A549 treated with GW870086 at 1 μM for 4 hours (cell line): Measurements from ENCODE around the gene AKT1S1. TPM values are rescaled to one million over a fixed set of nuclear protein-coding genes. Genes with fewer than 3 reads are reported as not detected.

Experiments
- total RNA-seq: library from RNA; stranded (reverse); fragments of 200-300 nt; extraction: Qiagen RNA extraction; gene quantifications from 5 replicates; pipeline ENCODE4 v1.2.3, GENCODE V29; 2022; ENCODE audit warnings: low read depth

AKT1S1 gene
- 69.2 to 117 TPM (median 106 TPM) in 5 replicates for total RNA-seq

DNA sequence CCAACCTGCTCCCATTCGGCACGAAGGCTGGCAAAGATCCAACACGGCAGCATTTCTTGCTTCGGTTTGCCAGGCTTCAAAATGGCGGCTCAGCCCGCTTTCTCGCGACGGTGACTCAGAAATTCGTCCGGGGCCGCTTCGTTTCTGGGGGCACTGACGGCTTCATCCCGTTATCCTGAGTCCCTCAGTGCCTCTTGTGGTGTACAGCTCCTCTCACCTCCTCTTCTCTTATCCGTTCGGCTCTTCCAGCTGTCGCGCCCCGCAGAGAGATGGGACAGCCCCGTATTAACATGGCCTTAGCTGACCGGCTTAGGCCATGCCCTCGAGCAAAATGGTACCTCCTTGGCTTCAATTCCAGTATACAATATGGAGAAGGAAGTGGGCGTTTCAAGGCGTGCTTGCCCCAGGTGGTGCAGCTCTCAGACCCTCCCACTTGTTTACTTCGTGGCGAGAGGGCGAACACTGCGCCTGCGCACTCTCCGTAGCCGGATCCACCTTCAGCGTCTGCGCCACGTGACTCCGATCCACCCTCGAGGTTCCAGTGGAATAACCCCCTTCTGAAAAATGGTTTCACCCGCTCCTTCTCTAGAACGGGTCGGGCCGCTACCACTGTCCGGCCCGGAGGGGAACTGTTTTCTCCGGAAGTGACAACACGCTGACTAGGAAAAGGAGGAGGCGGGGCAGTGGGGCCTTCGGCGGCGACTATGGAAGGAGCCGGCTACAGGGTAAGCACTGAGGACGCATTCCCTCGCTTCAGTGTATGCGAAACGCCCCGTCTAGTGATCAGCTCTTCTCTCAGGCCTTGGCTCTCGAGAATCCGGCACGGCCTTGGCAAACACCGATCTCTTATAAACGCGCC lies at the start of gene AKT1S1, which contains the start of gene TBC1D17:
Gene AKT1S1, minus strand, starts transcription at position 336 of the 859 bp plus-strand sequence. CDS start 4,060 bp downstream, outside the sequence.
Gene TBC1D17, plus strand, starts transcription at position 683 of the 859 bp plus-strand sequence. Its CDS starts 22 bp downstream, at position 705.

DNA sequence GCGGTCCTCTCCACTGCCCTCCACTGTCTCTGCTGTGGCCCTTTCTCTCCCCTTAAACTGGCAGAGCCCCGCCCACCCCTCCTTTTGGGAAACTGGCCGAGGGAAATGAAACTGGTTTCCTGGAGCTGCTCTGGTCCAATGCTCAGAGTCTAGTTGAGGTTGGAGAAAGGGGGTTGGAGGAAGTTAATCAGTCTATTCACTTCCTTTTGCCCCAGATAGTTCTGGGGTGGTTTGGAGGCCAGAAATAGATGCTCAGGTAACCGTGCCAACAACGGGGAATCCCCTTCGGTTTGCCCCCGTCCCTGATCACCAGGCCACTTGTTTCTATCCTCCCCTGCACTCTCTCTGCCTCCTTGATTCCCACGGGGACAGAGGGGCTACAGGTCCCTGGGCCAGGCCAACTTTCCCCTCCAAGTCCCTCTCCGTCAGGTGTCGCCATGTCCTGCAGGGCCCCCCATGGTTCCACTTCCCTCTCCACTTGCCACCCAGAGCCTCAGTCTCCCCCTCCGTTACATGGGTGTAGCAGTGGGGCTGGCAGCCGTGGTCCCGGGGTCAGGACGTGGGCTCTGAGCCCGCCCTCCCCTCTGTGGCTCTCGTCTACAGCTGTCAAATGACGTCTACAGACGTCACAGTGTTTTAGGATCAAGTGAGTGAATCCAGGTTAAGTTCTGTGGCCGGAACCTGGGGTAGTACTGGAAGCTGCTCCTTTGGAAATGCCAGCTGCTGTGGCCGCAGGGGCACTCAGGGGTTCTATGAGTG lies 19.9 kb upstream of the AKT1S1 start, which contains the start of gene IL4I1:
Gene IL4I1, minus strand, starts transcription at position 25 of the 759 bp plus-strand sequence. CDS start 727 bp downstream, outside the sequence.

DNA sequence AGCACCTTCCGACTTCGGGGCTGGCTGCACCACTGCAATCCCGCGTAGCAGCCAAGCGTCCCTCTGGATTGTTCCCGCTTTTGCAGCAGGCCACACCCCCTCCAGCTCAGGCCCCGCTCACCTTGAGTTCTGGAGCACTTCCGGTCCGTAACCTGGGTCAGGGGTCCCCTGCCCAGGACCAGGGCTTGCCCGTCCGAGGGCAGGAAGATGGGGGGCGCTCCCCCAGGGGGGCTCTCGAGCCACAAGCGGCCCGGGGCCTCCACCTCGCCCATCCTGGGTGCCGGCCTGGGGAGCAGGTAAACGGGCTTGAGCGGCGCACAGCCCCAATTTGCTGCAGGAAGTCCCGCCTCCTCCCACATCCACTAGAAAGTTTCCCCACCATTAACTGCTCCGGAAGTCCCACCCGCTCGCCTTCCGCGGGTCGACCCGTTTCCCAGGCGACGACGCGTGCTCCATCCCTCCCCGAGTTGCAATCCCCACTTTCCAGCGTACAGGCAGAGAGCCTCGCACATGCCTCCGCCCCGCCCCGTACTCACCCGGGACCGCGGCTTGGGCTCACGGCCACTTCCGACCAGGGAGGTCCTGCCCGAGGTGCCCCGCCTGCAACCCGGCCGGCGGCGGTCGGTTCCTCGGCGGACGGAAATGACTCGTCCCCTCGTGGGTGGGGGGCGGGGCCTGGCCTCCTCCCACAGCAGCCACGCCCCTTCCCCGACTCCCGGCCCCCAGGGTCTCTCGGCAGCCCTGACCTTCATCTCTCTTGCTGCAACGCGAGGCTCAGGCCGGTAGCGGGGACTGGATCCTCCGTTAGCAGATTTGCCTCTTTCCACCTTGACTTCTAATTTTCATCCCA lies 10.0 kb downstream of the AKT1S1 start, which contains the start of gene PNKP:
Gene PNKP, minus strand, starts transcription at position 644 of the 850 bp plus-strand sequence. Its CDS starts 372 bp downstream, at position 272.

DNA sequence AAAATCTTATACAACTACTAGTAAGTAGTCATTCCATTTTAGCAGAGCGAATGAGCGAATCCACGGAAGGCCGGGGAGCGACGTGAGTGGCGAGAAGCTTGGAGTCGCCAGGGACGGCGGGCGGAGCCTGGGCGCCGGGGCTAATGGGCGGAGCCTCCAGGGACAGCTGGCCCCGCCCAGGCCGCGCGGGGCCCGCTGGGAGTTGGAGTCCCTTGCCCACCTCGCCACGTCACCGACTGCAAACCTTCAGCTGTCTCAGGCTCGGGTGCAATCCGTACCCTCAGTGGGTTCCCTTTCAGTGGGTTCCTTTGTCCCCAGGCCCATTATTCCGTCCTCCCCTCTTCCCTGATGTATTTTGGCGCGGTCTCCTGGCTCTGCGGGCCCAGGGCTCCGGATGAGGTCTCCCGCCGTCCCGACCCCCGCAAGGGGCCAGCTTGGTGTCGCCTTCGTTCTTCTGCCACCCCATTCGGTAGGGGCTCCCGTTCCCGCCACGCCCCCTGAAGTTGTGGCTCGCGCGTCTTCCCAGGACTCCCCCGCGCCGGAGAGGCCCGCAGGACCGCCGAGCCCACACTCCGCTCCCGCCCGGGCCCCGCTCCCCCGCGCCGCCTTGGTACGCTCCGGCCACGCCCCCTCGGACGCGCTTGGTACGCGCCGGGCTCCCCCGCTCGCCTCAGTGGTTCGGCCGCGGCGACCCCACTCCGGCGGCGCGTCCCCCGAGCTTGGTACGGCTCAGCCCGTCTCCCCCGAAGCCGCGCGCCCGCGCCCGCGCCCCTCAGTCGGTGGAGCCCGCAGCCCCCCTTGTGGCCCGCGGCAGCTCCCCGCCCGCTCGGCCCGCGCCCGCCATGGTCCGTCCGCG lies 26.4 kb downstream of the AKT1S1 start, which contains the start of gene PTOV1:
Gene PTOV1, plus strand, starts transcription at position 673 of the 856 bp plus-strand sequence.

Other genes starting within 250 kb of the AKT1S1 start
- 112 to 160 TPM (median 157 TPM) in 5 replicates for gene RRAS, start 237.2 kb downstream of the AKT1S1 start, total RNA-seq
- 47.8 to 68.4 TPM (median 63.0 TPM) in 5 replicates for gene SCAF1, start 235.1 kb downstream of the AKT1S1 start, total RNA-seq
- 85.2 to 107 TPM (median 102 TPM) in 5 replicates for gene IRF3, start 211.5 kb downstream of the AKT1S1 start, total RNA-seq
- gene BCL2L12, start 211.4 kb downstream of the AKT1S1 start, total RNA-seq: 55.5 to 73.8 TPM (median 71.1 TPM) in 5 replicates
- gene PRMT1, start 200.1 kb downstream of the AKT1S1 start, total RNA-seq: 397 to 431 TPM (median 408 TPM) in 5 replicates
- gene ADM5, start 187.8 kb downstream of the AKT1S1 start, total RNA-seq: 3.7 to 6.1 TPM (median 5.6 TPM) in 5 replicates
- 10.9 to 14.2 TPM (median 13.2 TPM) in 5 replicates for gene CPT1C, start 186.2 kb downstream of the AKT1S1 start, total RNA-seq
- gene TSKS, start 114.0 kb downstream of the AKT1S1 start, total RNA-seq: not detected in 5 replicates
- gene AP2A1, start 110.4 kb downstream of the AKT1S1 start, total RNA-seq: 43.4 to 57.5 TPM (median 54.4 TPM) in 5 replicates
- gene FUZ, start 64.1 kb downstream of the AKT1S1 start, total RNA-seq: 11.6 to 16.0 TPM (median 15.7 TPM) in 5 replicates
- 47.0 to 71.0 TPM (median 64.1 TPM) in 5 replicates for gene MED25, start 59.1 kb downstream of the AKT1S1 start, total RNA-seq
- 116 to 154 TPM (median 143 TPM) in 5 replicates for gene PTOV1, start 26.2 kb downstream of the AKT1S1 start, total RNA-seq
- gene PNKP, start 9.8 kb downstream of the AKT1S1 start, total RNA-seq: 42.7 to 54.0 TPM (median 49.8 TPM) in 5 replicates
- 18.5 to 21.8 TPM (median 20.4 TPM) in 5 replicates for gene TBC1D17, start 347 bp upstream of the AKT1S1 start, total RNA-seq
- gene IL4I1, start 19.5 kb upstream of the AKT1S1 start, total RNA-seq: 0.51 to 1.4 TPM (median 0.71 TPM) in 5 replicates
- gene ATF5, start 51.9 kb upstream of the AKT1S1 start, total RNA-seq: 46.1 to 54.7 TPM (median 49.5 TPM) in 5 replicates
- gene NUP62, start 52.1 kb upstream of the AKT1S1 start, total RNA-seq: 68.6 to 89.8 TPM (median 87.0 TPM) in 5 replicates
- gene SIGLEC11, start 83.8 kb upstream of the AKT1S1 start, total RNA-seq: 0.07 to 0.10 TPM in 2 of 5 replicates, not detected in the others
- gene VRK3, start 148.0 kb upstream of the AKT1S1 start, total RNA-seq: 37.5 to 39.6 TPM (median 38.8 TPM) in 5 replicates
- gene ZNF473, start 148.7 kb upstream of the AKT1S1 start, total RNA-seq: 7.0 to 10.1 TPM (median 9.7 TPM) in 5 replicates